Epidermal melanocyte (primary cell): ENCODE measurements around the gene SH2B3.
"Not testable (repeated sequence)": the region's sequence is repeated elsewhere in the genome, so short reads cannot be mapped to it uniquely, and the experiment has no call there.

ENCODE experiments used
- DNase-seq: peaks from one replicate; pipeline ENCODE4 v3.0.0; 2011; ENCODE audit warnings: low spot score; ENCODE audit not compliant: insufficient read length

SH2B3 gene

DNA sequence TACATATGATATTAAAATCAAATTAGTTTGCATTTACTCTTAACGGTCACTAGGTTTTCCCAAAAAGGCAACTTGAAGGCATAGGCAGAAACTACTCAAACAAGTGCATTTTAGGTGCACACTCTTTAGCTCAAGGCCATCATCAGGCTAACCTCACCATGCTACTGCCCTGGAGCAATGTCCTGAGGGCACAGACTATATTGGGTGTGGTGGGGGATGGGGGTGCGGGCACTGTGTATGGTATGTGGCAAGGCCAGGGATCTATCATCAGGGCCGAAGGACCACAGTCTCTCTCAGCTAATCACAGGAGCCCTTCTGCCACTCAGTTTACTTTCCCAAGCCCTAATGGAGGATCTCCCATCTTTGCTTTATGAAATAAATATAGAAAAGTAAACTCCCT lies 51.9 kb downstream of the SH2B3 start:
- DNase-seq: no peak

DNA sequence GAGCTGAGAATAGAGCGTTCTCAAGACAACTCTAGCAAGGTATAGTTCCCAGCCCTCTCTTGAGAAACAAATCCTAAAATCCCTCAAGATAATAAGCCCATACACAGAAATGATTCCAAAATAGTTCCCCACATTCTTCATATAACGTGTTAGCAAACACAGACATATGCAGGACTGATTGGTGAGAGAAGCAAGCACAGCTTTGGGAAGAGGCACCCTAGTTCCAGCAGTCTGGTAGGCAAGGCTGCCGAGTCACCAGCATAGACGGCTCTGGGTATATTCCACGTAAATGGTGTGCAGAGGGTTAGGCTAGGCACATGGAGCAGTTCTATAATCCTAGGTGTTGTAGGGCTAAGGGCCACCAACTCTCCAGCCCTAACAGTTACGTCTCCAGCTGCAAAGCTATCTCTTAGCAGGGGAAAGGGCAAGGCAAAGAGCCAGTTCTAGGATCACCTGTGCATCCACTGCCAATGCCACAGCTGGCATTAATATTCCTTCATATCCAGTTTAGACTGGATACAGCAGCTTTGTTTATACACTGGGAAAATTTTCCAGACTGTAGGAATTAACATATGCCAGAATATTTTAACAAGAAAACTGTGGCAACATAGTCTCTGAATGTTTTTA lies 52.9 kb downstream of the SH2B3 start:
- no peak for DNase-seq

DNA sequence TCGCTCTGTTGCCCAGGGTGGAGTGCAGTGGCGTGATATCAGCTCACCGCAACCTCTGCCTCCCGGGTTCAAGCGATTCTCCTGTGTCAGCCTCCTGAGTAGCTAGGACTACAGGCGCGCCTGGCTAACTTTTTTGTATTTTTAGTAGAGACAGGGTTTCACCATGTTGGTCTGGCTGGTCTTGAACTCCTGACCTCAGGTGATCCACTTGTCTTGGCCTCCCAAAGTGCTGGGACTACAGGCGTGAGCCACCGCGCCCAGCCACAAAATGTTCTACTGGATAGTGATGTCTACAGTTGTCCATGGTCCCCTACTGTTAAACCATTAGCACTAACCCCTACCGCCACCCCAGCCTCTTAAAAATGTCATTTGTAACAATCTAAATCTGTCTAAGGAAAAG lies 54.4 kb downstream of the SH2B3 start:
- not testable (repeated sequence) for DNase-seq

- no peak for DNase-seq
Measured at GRCh38 chr12:111462210-111462769, 56.6 kb downstream of the SH2B3 start.

GRCh38 chr12:111467092-111467856 lies 61.6 kb downstream of the SH2B3 start:
- no peak for DNase-seq

- DNase-seq: no peak
Measured at GRCh38 chr12:111467857-111468241, 62.1 kb downstream of the SH2B3 start.

GRCh38 chr12:111469401-111469800 lies 63.7 kb downstream of the SH2B3 start:
- DNase-seq: no peak

GRCh38 chr12:111471236-111471635 lies 65.5 kb downstream of the SH2B3 start:
- DNase-seq: no peak

- DNase-seq: no peak
Measured at GRCh38 chr12:111482462-111482861, 76.7 kb downstream of the SH2B3 start.

GRCh38 chr12:111488271-111488670 lies 82.5 kb downstream of the SH2B3 start:
- DNase-seq: no peak

- DNase-seq: no peak
Measured at GRCh38 chr12:111488798-111489197, 83.1 kb downstream of the SH2B3 start.

DNA sequence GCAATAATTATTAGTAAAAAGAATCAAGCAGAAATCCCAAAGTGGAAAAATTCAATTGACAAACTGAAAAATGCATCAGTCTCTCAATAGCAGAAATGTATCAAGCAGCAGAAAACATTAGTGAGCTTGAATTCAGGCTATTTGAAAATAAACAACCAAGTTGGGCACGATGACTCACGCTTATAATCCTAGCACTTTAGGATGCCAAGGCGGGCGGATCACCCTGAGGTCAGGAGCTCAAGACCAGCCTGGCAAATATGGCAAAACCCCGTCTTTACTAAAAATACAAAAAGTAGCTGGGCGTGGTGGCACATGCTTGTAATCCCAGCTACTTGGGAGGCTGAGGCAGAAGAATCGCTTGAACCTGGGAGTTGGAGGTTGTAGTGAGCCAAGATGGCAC lies 87.3 kb downstream of the SH2B3 start:
- DNase-seq: not testable (repeated sequence)

DNA sequence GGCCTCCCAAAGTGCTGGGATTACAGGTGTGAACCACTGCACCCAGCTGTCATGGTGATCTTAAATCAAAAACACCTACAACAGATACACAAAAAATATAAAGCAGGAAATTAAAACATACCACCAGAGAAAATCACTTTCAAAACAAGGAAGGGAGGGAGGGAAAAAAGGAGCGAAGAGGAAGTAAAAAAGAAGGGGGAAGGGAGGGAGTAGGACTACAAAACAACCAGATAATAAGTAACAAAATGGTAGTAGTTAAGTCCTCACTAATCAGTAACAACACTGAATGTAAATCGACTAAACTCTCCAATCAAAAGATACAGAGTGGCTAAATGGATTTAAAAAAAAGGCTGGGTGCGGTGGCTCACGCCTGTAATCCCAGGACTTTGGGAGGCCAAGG lies 89.0 kb downstream of the SH2B3 start:
- DNase-seq: no peak
